Measurements from ENCODE around the gene AFF1.

GRCh38 chr4:86917212-86918039 lies 17.4 kb upstream of the AFF1 start:
- no peak for TF ChIP-seq SIN3A (IDR thresholded peaks at IDR 0.05; ENCODE audit: borderline replicate concordance, insufficient read depth, low read length)
- no peak for TF ChIP-seq POLR2AphosphoS5 (IDR thresholded peaks at IDR 0.05; ENCODE audit: low read depth, low read length)

Measured in PFSK-1 (cell line).